GM12891 (cell line): ENCODE results near the gene EDEM3.

Source experiments
- POLR2A ChIP-seq: IDR thresholded peaks from 2 replicates; pipeline ENCODE4 v1.6.1; 2011; ENCODE audit warnings: low read depth, low read length, control low read depth
- POLR2AphosphoS5 ChIP-seq: IDR thresholded peaks from 2 replicates; pipeline ENCODE4 v1.6.1; 2011; ENCODE audit warnings: low read depth, low read length, control low read depth

DNA sequence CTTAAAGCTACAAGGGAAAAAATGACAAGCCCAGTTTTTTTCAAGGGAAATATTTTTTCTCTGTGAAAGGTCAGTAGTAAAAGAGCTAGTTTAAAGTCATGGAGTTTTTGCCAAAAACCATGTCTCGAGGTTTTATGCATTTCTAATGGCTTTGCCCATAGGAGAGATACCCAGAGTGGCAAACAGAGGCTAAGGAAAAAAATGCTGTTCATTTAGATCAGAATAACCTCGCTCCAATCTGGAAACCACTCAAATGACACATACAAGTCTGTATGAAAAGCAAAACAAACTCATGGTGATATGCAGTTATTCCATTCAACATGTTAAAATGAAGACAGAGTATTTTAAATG lies 36.9 kb upstream of the EDEM3 start:
- no peak for TF ChIP-seq POLR2AphosphoS5
- TF ChIP-seq POLR2A = no peak
